Osteoblast (primary cell): ENCODE data around the gene USH2A. TPM values are rescaled to one million over a fixed set of nuclear protein-coding genes. Genes with fewer than 3 reads are reported as not detected.
A peak's percentile ranks its signal among the peaks of the same experiment; 100 is the strongest.

ENCODE experiments used
- DNase-seq: peaks from one replicate; pipeline ENCODE4 v3.0.0; 2011; ENCODE audit warnings: low spot score, mixed read lengths; ENCODE audit not compliant: insufficient read length; ENCODE audit errors: missing footprints
- H2AFZ ChIP-seq: 2 replicates; pipeline ENCODE4 v1.6.0; 2011; ENCODE audit warnings: mild to moderate bottlenecking, low read length
- H3K27ac ChIP-seq: 2 replicates; pipeline ENCODE4 v1.5.1; 2011; ENCODE audit warnings: mild to moderate bottlenecking, low read depth, low read length, moderate library complexity
- H3K27me3 ChIP-seq: 2 replicates; pipeline ENCODE4 v1.6.0; 2012; ENCODE audit warnings: mild to moderate bottlenecking, control low read depth, inconsistent platforms, low read length, moderate library complexity; ENCODE audit not compliant: insufficient read depth
- H3K36me3 ChIP-seq: 2 replicates; pipeline ENCODE4 v1.5.1; 2011; ENCODE audit warnings: mild to moderate bottlenecking, low read length, control low read depth, moderate library complexity; ENCODE audit not compliant: insufficient read depth
- H3K4me1 ChIP-seq: 2 replicates; pipeline ENCODE4 v1.5.1; 2011; ENCODE audit warnings: mild to moderate bottlenecking, low read length, control low read depth, moderate library complexity; ENCODE audit not compliant: insufficient read depth
- H3K4me2 ChIP-seq: 2 replicates; pipeline ENCODE4 v1.6.0; 2011; ENCODE audit warnings: mild to moderate bottlenecking, low read length; ENCODE audit not compliant: insufficient read depth
- H3K4me3 ChIP-seq: fragments of 200-600 bp; sonication (generic); 3 replicates; pipeline ENCODE4 v1.5.1; 2012; ENCODE audit warnings: mild to moderate bottlenecking, low read length, inconsistent platforms; ENCODE audit not compliant: insufficient read depth
- H3K79me2 ChIP-seq: 2 replicates; pipeline ENCODE4 v1.6.0; 2012; ENCODE audit warnings: mild to moderate bottlenecking, low read length, control low read depth, inconsistent platforms; ENCODE audit not compliant: insufficient read depth
- H3K9me3 ChIP-seq: 2 replicates; pipeline ENCODE4 v1.5.1; 2011; ENCODE audit warnings: low read depth, low read length, control low read depth
- H4K20me1 ChIP-seq: 2 replicates; pipeline ENCODE4 v1.6.0; 2012; ENCODE audit warnings: mild to moderate bottlenecking, low read length, control low read depth; ENCODE audit not compliant: insufficient read depth
- total RNA-seq: library from RNA; depleted of rRNA; stranded (reverse); fragments of >200 nt; gene quantifications from 2 replicates; pipeline ENCODE4 v1.2.3, GENCODE V29; 2012
- TF ChIP-seq, protein P1 (sequence below): IDR thresholded peaks from 2 replicates; pipeline ENCODE4 v1.5.1; 2011; ENCODE audit warnings: mild to moderate bottlenecking, low read depth, low read length, moderate library complexity; ENCODE audit errors: extremely low read depth

USH2A gene
- total RNA-seq, 1 donor, result under 0.01 TPM

DNA sequence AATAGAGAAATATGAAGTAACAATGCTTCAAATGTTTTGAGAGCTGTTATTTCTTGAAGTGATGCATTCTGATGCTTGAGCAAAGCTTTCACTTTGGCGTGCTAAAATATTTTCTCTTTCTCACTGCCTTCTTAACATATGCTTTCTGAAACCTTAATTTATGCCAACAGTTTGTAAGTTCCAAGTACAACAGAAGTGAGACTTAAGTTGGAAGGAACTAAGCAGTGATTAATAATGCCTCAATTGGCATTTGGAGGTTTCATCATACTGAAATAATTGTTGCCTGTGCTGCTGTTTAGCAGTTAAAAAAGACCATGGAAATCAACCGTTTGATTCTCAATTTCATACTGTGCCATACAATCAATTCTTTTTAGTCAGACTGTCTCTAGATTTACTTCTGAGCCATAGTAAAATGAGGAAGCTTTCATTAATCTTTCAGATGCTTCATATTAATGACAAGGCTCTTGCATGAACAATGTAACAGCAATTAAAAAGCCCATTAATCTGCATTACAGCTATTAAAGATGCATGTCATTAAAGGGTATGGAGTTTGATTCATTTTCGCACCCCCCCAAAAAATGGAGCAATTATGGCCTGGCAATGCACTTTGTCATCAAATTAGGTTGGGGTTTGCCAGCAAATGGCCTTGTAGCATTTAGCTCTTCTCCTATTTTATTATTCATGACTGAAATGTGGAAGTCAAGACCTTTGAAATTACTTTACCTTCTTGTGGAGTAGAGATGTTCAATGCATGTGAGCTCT is 375.3 kb downstream of the USH2A start:
- H3K27ac ChIP-seq, result no peak overlapping the region
- H3K27me3 ChIP-seq, result no peaks in the 10 kb centered on the region
- no peaks in the 10 kb centered on the region for H4K20me1 ChIP-seq
- H3K4me2 ChIP-seq, result no peak overlapping the region
- TF ChIP-seq, protein P1, sequence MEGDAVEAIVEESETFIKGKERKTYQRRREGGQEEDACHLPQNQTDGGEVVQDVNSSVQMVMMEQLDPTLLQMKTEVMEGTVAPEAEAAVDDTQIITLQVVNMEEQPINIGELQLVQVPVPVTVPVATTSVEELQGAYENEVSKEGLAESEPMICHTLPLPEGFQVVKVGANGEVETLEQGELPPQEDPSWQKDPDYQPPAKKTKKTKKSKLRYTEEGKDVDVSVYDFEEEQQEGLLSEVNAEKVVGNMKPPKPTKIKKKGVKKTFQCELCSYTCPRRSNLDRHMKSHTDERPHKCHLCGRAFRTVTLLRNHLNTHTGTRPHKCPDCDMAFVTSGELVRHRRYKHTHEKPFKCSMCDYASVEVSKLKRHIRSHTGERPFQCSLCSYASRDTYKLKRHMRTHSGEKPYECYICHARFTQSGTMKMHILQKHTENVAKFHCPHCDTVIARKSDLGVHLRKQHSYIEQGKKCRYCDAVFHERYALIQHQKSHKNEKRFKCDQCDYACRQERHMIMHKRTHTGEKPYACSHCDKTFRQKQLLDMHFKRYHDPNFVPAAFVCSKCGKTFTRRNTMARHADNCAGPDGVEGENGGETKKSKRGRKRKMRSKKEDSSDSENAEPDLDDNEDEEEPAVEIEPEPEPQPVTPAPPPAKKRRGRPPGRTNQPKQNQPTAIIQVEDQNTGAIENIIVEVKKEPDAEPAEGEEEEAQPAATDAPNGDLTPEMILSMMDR, result no peak
- H3K36me3 ChIP-seq, result no peaks in the 10 kb centered on the region
- peaks cover 8% of the 10 kb centered on the region for H3K4me1 ChIP-seq
- peak; percentile 25 for DNase-seq
- H3K79me2 ChIP-seq, result no peaks in the 10 kb centered on the region
- no peak overlapping the region for H2AFZ ChIP-seq
- no peak overlapping the region for H3K4me3 ChIP-seq
- H3K9me3 ChIP-seq, result no peaks in the 10 kb centered on the region

DNA sequence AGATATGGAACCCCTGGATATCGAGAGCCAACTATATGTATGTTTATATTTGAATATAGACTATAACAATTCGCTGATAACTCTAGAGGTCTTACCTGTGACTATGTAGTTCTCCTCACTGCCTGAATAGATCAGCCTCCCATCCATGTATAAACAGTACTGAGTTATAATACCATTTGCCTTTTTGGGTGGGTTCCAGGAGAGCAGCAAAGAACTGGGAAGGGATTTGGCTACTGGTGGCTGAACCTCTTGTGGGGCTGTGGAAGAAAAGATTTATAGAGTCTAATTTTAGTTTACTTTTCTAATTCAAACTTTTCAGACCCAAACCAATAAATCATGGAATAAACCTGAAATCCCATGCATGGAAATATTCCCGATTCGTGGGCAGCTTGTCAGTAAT is 376.9 kb downstream of the USH2A start:
- no peaks in the 10 kb centered on the region for H3K27me3 ChIP-seq
- H3K4me1 ChIP-seq, result peaks cover 8% of the 10 kb centered on the region
- H3K79me2 ChIP-seq, result no peaks in the 10 kb centered on the region
- no peaks in the 10 kb centered on the region for H3K9me3 ChIP-seq
- H2AFZ ChIP-seq, result no peak overlapping the region
- DNase-seq, result no peak
- no peaks in the 10 kb centered on the region for H4K20me1 ChIP-seq
- no peak overlapping the region for H3K4me3 ChIP-seq
- no peak overlapping the region for H3K4me2 ChIP-seq
- no peak overlapping the region for H3K27ac ChIP-seq
- TF ChIP-seq, protein P1, result no peak
- H3K36me3 ChIP-seq, result no peaks in the 10 kb centered on the region

DNA sequence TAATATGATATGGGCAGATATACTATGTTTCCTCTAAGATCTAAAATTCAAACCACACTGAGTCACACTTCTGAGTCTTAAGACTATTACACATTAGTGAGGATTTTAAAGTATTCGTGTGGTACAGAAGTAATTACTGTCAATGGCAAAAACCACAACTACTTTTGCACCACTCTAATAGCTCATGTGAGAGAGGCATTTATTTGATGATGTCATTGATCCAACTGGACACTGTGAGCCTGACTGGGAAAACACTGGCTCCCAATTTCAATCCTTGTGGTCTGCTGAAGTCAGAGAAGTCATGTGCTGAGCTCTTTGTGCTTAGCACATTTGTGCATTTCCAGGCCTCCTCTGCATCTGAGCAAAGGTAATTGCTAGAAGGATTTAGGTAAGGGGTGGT is 377.8 kb downstream of the USH2A start:
- no peaks in the 10 kb centered on the region for H3K36me3 ChIP-seq
- TF ChIP-seq, protein P1, result no peak
- no peaks in the 10 kb centered on the region for H3K9me3 ChIP-seq
- DNase-seq, result peak; percentile 52
- no peak overlapping the region for H2AFZ ChIP-seq
- no peaks in the 10 kb centered on the region for H3K79me2 ChIP-seq
- H3K4me1 ChIP-seq, result peaks cover 8% of the 10 kb centered on the region
- H3K27ac ChIP-seq, result peak overlapping the region; percentile 43
- H3K27me3 ChIP-seq, result no peaks in the 10 kb centered on the region
- H3K4me2 ChIP-seq, result no peak overlapping the region
- H4K20me1 ChIP-seq, result no peaks in the 10 kb centered on the region
- H3K4me3 ChIP-seq, result no peak overlapping the region

DNA sequence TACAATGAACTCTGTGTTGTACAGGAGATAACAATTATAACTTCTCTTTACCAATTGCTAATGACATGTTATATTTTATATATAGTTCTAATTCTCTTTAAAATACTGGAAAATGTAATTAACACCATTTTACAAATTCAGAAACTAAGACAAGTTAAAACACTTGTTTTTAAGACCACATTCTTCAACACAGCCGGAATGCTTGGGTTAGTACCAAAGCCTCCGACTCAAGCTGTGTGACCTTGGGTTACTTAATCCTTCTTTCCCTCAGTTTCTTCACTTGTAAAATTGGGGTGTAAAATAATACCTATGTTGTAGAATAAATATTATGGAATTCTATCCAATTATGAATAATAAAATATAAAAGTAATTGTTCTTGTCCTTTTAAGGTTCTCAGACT is 378.7 kb downstream of the USH2A start:
- H3K9me3 ChIP-seq, result no peaks in the 10 kb centered on the region
- H3K36me3 ChIP-seq, result no peaks in the 10 kb centered on the region
- TF ChIP-seq, protein P1, result no peak
- H3K4me2 ChIP-seq, result no peak overlapping the region
- H3K79me2 ChIP-seq, result no peaks in the 10 kb centered on the region
- peaks cover 8% of the 10 kb centered on the region for H3K4me1 ChIP-seq
- no peak overlapping the region for H3K4me3 ChIP-seq
- no peak overlapping the region for H3K27ac ChIP-seq
- no peak overlapping the region for H2AFZ ChIP-seq
- no peak for DNase-seq
- no peaks in the 10 kb centered on the region for H4K20me1 ChIP-seq
- no peaks in the 10 kb centered on the region for H3K27me3 ChIP-seq
